H9 (cell line): ENCODE results near the gene RHBDD3. TPM values are rescaled to one million over a fixed set of nuclear protein-coding genes. Genes with fewer than 3 reads are reported as not detected.

Experiments used
- DNase-seq: peaks from one replicate; pipeline ENCODE4 v3.0.0-alpha.2; 2017
- H2AFZ ChIP-seq: one replicate; pipeline ENCODE4 v1.6.1; 2013; ENCODE audit warnings: mild to moderate bottlenecking, low read length, control low read depth, moderate library complexity
- H2AK5ac ChIP-seq: 2 replicates; pipeline ENCODE4 v1.6.1; 2013; ENCODE audit warnings: low read length, control low read depth, mixed read lengths; ENCODE audit not compliant: insufficient read length
- H2BK120ac ChIP-seq: one replicate; pipeline ENCODE4 v1.6.1; 2013; ENCODE audit warnings: low read depth, mild to moderate bottlenecking, low read length, control low read depth, inconsistent platforms; ENCODE audit not compliant: poor library complexity, severe bottlenecking
- H2BK12ac ChIP-seq: 2 replicates; pipeline ENCODE4 v1.6.1; 2013; ENCODE audit warnings: low read length, control low read depth, mixed read lengths, low read depth; ENCODE audit not compliant: insufficient read length
- H2BK15ac ChIP-seq: 2 replicates; pipeline ENCODE4 v1.6.1; 2013; ENCODE audit warnings: low read depth, low read length, control low read depth
- H2BK20ac ChIP-seq: one replicate; pipeline ENCODE4 v1.6.1; 2013; ENCODE audit warnings: low read depth, mild to moderate bottlenecking, low read length, control low read depth, inconsistent platforms; ENCODE audit not compliant: poor library complexity, severe bottlenecking
- H2BK5ac ChIP-seq: 2 replicates; pipeline ENCODE4 v1.6.1; 2013; ENCODE audit warnings: low read length, control low read depth, mixed read lengths; ENCODE audit not compliant: insufficient read length
- H3K14ac ChIP-seq: 2 replicates; pipeline ENCODE4 v1.6.1; 2013; ENCODE audit warnings: low read length, control low read depth; ENCODE audit not compliant: insufficient read depth
- H3K18ac ChIP-seq: 2 replicates; pipeline ENCODE4 v1.6.1; 2013; ENCODE audit warnings: low read depth, mild to moderate bottlenecking, mixed read lengths, low read length, control low read depth; ENCODE audit not compliant: insufficient read length
- H3K23ac ChIP-seq: 2 replicates; pipeline ENCODE4 v1.6.1; 2013; ENCODE audit warnings: low read length, control low read depth, mixed read lengths, low read depth; ENCODE audit not compliant: insufficient read length
- H3K23me2 ChIP-seq: 2 replicates; pipeline ENCODE4 v1.6.1; 2013; ENCODE audit warnings: low read depth, mild to moderate bottlenecking, mixed read lengths, low read length, control low read depth; ENCODE audit not compliant: insufficient read length, poor library complexity, severe bottlenecking
- H3K27ac ChIP-seq: 2 replicates; pipeline ENCODE4 v1.5.1; 2013; ENCODE audit warnings: low read length, control low read depth, mixed read lengths, low read depth; ENCODE audit not compliant: insufficient read length
- H3K27me3 ChIP-seq: 2 replicates; pipeline ENCODE4 v1.6.1; 2013; ENCODE audit warnings: low read length, control low read depth, inconsistent platforms; ENCODE audit not compliant: insufficient read depth
- H3K4ac ChIP-seq: 2 replicates; pipeline ENCODE4 v1.6.1; 2013; ENCODE audit warnings: low read depth, mild to moderate bottlenecking, control low read depth, inconsistent platforms, low read length, moderate library complexity
- H3K4me1 ChIP-seq: 2 replicates; pipeline ENCODE4 v1.6.1; 2013; ENCODE audit warnings: low read length, control low read depth, inconsistent platforms; ENCODE audit not compliant: insufficient read depth
- H3K4me2 ChIP-seq: 2 replicates; pipeline ENCODE4 v1.6.1; 2013; ENCODE audit warnings: low read length, control low read depth, mixed read lengths; ENCODE audit not compliant: insufficient read length, insufficient read depth
- H3K56ac ChIP-seq: 2 replicates; pipeline ENCODE4 v1.6.1; 2013; ENCODE audit warnings: low read depth, mild to moderate bottlenecking, mixed read lengths, low read length, control low read depth; ENCODE audit not compliant: insufficient read length
- H3K79me1 ChIP-seq: 2 replicates; pipeline ENCODE4 v1.6.1; 2013; ENCODE audit warnings: low read depth, mild to moderate bottlenecking, moderate library complexity, low read length, control low read depth, inconsistent platforms; ENCODE audit not compliant: insufficient read depth, poor library complexity, severe bottlenecking
- H3K79me2 ChIP-seq: 2 replicates; pipeline ENCODE4 v1.6.1; 2013; ENCODE audit warnings: low read length, control low read depth, inconsistent platforms; ENCODE audit not compliant: insufficient read depth
- H3K9ac ChIP-seq: 2 replicates; pipeline ENCODE4 v1.6.1; 2013; ENCODE audit warnings: low read length, control low read depth, mixed read lengths; ENCODE audit not compliant: insufficient read length; ENCODE audit errors: extremely low read depth
- H3K9me3 ChIP-seq: one replicate; pipeline ENCODE4 v1.6.1; 2013; ENCODE audit warnings: low read depth, low read length, inconsistent platforms; ENCODE audit not compliant: control insufficient read depth
- H3T11ph ChIP-seq: one replicate; pipeline ENCODE4 v1.6.1; 2013; ENCODE audit warnings: mild to moderate bottlenecking, low read length, control low read depth, inconsistent platforms
- H4K20me1 ChIP-seq: one replicate; pipeline ENCODE4 v1.6.1; 2013; ENCODE audit not compliant: control insufficient read depth, insufficient read length, insufficient read depth
- H4K5ac ChIP-seq: 2 replicates; pipeline ENCODE4 v1.6.1; 2013; ENCODE audit warnings: low read depth, mild to moderate bottlenecking, mixed read lengths, low read length, control low read depth; ENCODE audit not compliant: insufficient read length
- H4K8ac ChIP-seq: replicated peaks from 2 replicates; pipeline ENCODE4 v1.6.1; 2013; ENCODE audit warnings: low read length, control low read depth, mixed read lengths, low read depth; ENCODE audit not compliant: insufficient read length
- H4K91ac ChIP-seq: 2 replicates; pipeline ENCODE4 v1.6.1; 2013; ENCODE audit warnings: low read depth, mild to moderate bottlenecking, moderate library complexity, mixed read lengths, low read length, control low read depth; ENCODE audit not compliant: insufficient read length
- H3K27ac Mint-ChIP-seq, 3 experiments: 2 replicates in 2 of 3; 3 replicates in 1 of 3; pipeline ENCODE4 v1.8.0; 2020 to 2021; ENCODE audit warnings: mixed read lengths in 3 of 3, mild to moderate bottlenecking in 1 of 3, moderate library complexity in 1 of 3
- H3K27me3 Mint-ChIP-seq: 2 replicates; pipeline ENCODE4 v1.8.0; 2021; ENCODE audit warnings: low read depth, mild to moderate bottlenecking, moderate library complexity, mixed read lengths
- H3K36me3 Mint-ChIP-seq, 3 experiments: 2 replicates in 2 of 3; 3 replicates in 1 of 3; pipeline ENCODE4 v1.8.0; 2020 to 2021; ENCODE audit warnings: low read depth in 3 of 3, mixed read lengths in 3 of 3; ENCODE audit not compliant: insufficient read depth in 1 of 3
- H3K4me1 Mint-ChIP-seq, 2 experiments: 2 replicates each; pipeline ENCODE4 v1.8.0; 2020; ENCODE audit warnings: mixed read lengths in 2 of 2
- H3K4me3 Mint-ChIP-seq, 2 experiments: 2 replicates in 1 of 2; 3 replicates in 1 of 2; pipeline ENCODE4 v1.8.0; 2020 to 2021; ENCODE audit warnings: mild to moderate bottlenecking in 2 of 2, mixed read lengths in 2 of 2, moderate library complexity in 1 of 2
- H3K9me3 Mint-ChIP-seq, 2 experiments: 2 replicates in 1 of 2; 3 replicates in 1 of 2; pipeline ENCODE4 v1.8.0; 2020; ENCODE audit warnings: mild to moderate bottlenecking in 2 of 2, mixed read lengths in 2 of 2, moderate library complexity in 1 of 2
- CTCF ChIP-seq: fragments of 200-600 bp; sonication (generic); conservative IDR thresholded peaks from 3 replicates; pipeline ENCODE4 v1.8.0; 2021; ENCODE audit warnings: antibody characterized with exemption, mild to moderate bottlenecking
- WGBS: extraction: QIAGEN DNeasy Blood & Tissue Kit; methylation state at CpG from one replicate; pipeline ENCODE4 v1.1.7; 2013; ENCODE audit warnings: missing lambda C conversion rate, low lambda C conversion rate, mixed read lengths; ENCODE audit not compliant: insufficient read length; ENCODE audit errors: extremely low coverage; 5-methylcytosine and 5-hydroxymethylcytosine counted together
- total RNA-seq: library from RNA; stranded (reverse); gene quantifications from 2 replicates; pipeline ENCODE4 v1.2.1, GENCODE V29; 2021

RHBDD3 gene
- total RNA-seq, 1 experiment from 2014 or later = 99.7 TPM

GRCh38 chr22:29300807-29301601 is 33.2 kb upstream of the RHBDD3 start:
- no peaks in the 10 kb centered on the region for H3K79me1 ChIP-seq
- H3K23ac ChIP-seq = no peak overlapping the region
- DNase-seq = no peak
- no peak overlapping the region for H2BK20ac ChIP-seq
- WGBS = no CpG with 5 or more reads among the region's 10 CpGs
- Mint-ChIP-seq H3K4me1 (peaks cover 17 to 18% of the 10 kb centered on the region in 2 experiments), H3K4me3 (no peak overlapping the region), H3K27ac (peak overlapping the region in 2 of 3 experiments; percentile 30 to 86; a peak in 4 of 7 replicates), H3K27me3 (peaks cover 2% of the 10 kb centered on the region), H3K36me3 (peaks cover 35 to 55% (median 39%) of the 10 kb centered on the region in 3 experiments; a peak in 6 of 7 replicates), H3K9me3 (peaks cover 0 to 3% of the 10 kb centered on the region in 2 experiments; a peak in 2 of 5 replicates)
- H4K5ac ChIP-seq = no peak overlapping the region
- no peak overlapping the region for H3K56ac ChIP-seq
- no peak overlapping the region for H2AK5ac ChIP-seq
- no peak overlapping the region for H2BK15ac ChIP-seq
- H3K4me2 ChIP-seq = no peak overlapping the region
- H3K4ac ChIP-seq = no peak overlapping the region
- no peak overlapping the region for H2BK120ac ChIP-seq
- no peak overlapping the region for H4K91ac ChIP-seq
- H3K79me2 ChIP-seq = no peaks in the 10 kb centered on the region
- no peak overlapping the region for H3K9ac ChIP-seq
- H3K27me3 ChIP-seq = no peaks in the 10 kb centered on the region
- no peak overlapping the region for H2AFZ ChIP-seq
- H3K4me1 ChIP-seq = no peaks in the 10 kb centered on the region
- no peak for TF ChIP-seq CTCF
- H2BK5ac ChIP-seq = no peak overlapping the region
- no peak overlapping the region; the same call in 1 of the 2 replicates for H3K14ac ChIP-seq
- H3K23me2 ChIP-seq = peaks cover 2% of the 10 kb centered on the region
- H3K9me3 ChIP-seq = no peaks in the 10 kb centered on the region
- no peak overlapping the region for H3K27ac ChIP-seq
- H2BK12ac ChIP-seq = no peak overlapping the region
- H3T11ph ChIP-seq = no peak overlapping the region
- H4K8ac ChIP-seq = no peak overlapping the region
- H3K18ac ChIP-seq = no peak overlapping the region
- no peaks in the 10 kb centered on the region for H4K20me1 ChIP-seq
